IMR-90 (cell line): ENCODE measurements around the gene PIMREG. TPM values are rescaled to one million over a fixed set of nuclear protein-coding genes. Genes with fewer than 3 reads are reported as not detected.

Experiments
- CHD1 ChIP-seq: IDR thresholded peaks from 2 replicates; pipeline ENCODE4 v1.6.1; 2012; ENCODE audit warnings: low read depth, low read length, improper control_type of control experiment
- ELK1 ChIP-seq: fragments of 150-350 bp; IDR thresholded peaks from 2 replicates; pipeline ENCODE4 v1.6.1; 2016; ENCODE audit warnings: low read depth, mild to moderate bottlenecking, low read length, moderate library complexity, borderline replicate concordance
- RFX5 ChIP-seq: IDR thresholded peaks from 2 replicates; pipeline ENCODE4 v1.8.0; 2012; ENCODE audit warnings: low read depth, mild to moderate bottlenecking, low read length, moderate library complexity
- polyA plus RNA-seq, 3 experiments: library from polyadenylated mRNA; depleted of rRNA; stranded (reverse); fragments of >200 nt; gene quantifications; 2 replicates each; pipeline ENCODE4 v1.2.3, GENCODE V29; 2012; ENCODE audit warnings: low replicate concordance in 1 of 3
- total RNA-seq: library from RNA; depleted of rRNA; stranded (reverse); fragments of >200 nt; gene quantifications from 2 replicates; pipeline ENCODE4 v1.2.3, GENCODE V29; 2012

PIMREG gene
- total and polyA plus RNA-seq, 2 of the 4 experiments (the other 2 are of a cell fraction) = 21.5 to 25.9 TPM

- TF ChIP-seq ELK1 (no peak), CHD1 (no peak), RFX5 (no peak)
Measured at GRCh38 chr17:6444571-6445335, 498 bp downstream of the PIMREG start (continued).
